OCI-LY3 (cell line): ENCODE results near the gene ARHGAP27.

Experiments
- EZH2phosphoT487 ChIP-seq: fragments of 200-600 bp; shearing (Covaris generic); IDR thresholded peaks from 2 replicates; pipeline ENCODE4 v1.6.1; 2018; ENCODE audit warnings: antibody characterized with exemption, mixed run types, low read depth
- TF ChIP-seq, protein P1 (sequence below): fragments of 200-600, 300-600 bp; sonication (generic); IDR thresholded peaks from 2 replicates; pipeline ENCODE4 v1.5.1; 2014; ENCODE audit warnings: antibody characterized with exemption, low read length, low read depth

DNA sequence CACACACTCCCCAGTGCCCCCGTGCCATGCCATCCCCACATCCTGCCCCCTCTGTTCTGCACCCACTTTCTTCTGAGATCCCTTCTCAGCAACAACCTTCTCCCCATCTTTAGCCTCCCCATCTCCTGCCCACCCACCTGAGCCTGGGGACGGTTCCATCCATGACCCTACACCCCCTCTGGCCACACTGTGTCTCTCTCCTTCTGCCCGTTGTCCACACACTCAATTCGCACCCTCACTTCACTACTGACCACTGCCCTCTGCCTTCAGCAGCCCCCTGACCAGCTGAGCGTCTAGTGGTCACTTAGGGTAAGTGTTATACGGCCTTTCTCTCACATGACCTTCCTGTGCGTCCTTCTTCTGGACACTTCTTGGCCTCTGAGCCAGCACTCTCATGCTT is 6.1 kb downstream of the ARHGAP27 start:
- no peak for TF ChIP-seq EZH2phosphoT487
- TF ChIP-seq, protein P1, sequence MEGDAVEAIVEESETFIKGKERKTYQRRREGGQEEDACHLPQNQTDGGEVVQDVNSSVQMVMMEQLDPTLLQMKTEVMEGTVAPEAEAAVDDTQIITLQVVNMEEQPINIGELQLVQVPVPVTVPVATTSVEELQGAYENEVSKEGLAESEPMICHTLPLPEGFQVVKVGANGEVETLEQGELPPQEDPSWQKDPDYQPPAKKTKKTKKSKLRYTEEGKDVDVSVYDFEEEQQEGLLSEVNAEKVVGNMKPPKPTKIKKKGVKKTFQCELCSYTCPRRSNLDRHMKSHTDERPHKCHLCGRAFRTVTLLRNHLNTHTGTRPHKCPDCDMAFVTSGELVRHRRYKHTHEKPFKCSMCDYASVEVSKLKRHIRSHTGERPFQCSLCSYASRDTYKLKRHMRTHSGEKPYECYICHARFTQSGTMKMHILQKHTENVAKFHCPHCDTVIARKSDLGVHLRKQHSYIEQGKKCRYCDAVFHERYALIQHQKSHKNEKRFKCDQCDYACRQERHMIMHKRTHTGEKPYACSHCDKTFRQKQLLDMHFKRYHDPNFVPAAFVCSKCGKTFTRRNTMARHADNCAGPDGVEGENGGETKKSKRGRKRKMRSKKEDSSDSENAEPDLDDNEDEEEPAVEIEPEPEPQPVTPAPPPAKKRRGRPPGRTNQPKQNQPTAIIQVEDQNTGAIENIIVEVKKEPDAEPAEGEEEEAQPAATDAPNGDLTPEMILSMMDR = no peak
